HepG2 (cell line): ENCODE data around the gene TMEM59.

ENCODE experiments used
- CTCF ChIP-seq: sonication (generic); formaldehyde crosslinking; IDR thresholded peaks from 2 replicates; pipeline ENCODE4 v1.5.0; 2020; ENCODE audit warnings: mild to moderate bottlenecking, missing genetic modification reagents, moderate library complexity
- UBTF ChIP-seq: sonication (generic); formaldehyde crosslinking; IDR thresholded peaks from 2 replicates; pipeline ENCODE4 v1.4.0; 2020; ENCODE audit warnings: mild to moderate bottlenecking, missing genetic modification reagents

- TF ChIP-seq UBTF (CRISPR knock-in tag) (no peak), CTCF (CRISPR knock-in tag) (no peak)
Observed at GRCh38 chr1:53995683-53996082, 57.3 kb downstream of the TMEM59 start.
